ENCODE data around the gene PTGIR.

GRCh38 chr19:46601318-46602224 lies 23.3 kb downstream of the PTGIR start, which contains the start of gene CALM3:
- no peak for TF ChIP-seq ZNF121 (CRISPR knock-in tag; IDR thresholded peaks at IDR 0.05)
- no peak for TF ChIP-seq CTCF (IDR thresholded peaks at IDR 0.05)
- TF ChIP-seq, protein P1, sequence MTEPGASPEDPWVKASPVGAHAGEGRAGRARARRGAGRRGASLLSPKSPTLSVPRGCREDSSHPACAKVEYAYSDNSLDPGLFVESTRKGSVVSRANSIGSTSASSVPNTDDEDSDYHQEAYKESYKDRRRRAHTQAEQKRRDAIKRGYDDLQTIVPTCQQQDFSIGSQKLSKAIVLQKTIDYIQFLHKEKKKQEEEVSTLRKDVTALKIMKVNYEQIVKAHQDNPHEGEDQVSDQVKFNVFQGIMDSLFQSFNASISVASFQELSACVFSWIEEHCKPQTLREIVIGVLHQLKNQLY (CRISPR knock-in tag; IDR thresholded peaks at IDR 0.05): no peak
- TF ChIP-seq ZNF416 (CRISPR knock-in tag; IDR thresholded peaks at IDR 0.05): no peak
- no peak for TF ChIP-seq TCF7 (CRISPR knock-in tag; IDR thresholded peaks at IDR 0.05; ENCODE audit: low read depth)
- TF ChIP-seq ATF3 (CRISPR knock-in tag; conservative IDR thresholded peaks at IDR 0.05): no peak
